Activated naive CD4-positive, alpha-beta T cell treated with anti-CD3 and anti-CD28 coated beads, Interleukin-2, amount 50 U/mL, for 24 hours (primary cell): ENCODE measurements around the gene IFI30.
"Not testable (repeated sequence)": the region's sequence is repeated elsewhere in the genome, so short reads cannot be mapped to it uniquely, and the experiment has no call there.

ENCODE experiments used
- H3K27ac Mint-ChIP-seq: one replicate; pipeline ENCODE4 v1.8.0; 2021; ENCODE audit warnings: mild to moderate bottlenecking, mixed read lengths
- H3K27me3 Mint-ChIP-seq: one replicate; pipeline ENCODE4 v1.8.0; 2021; ENCODE audit warnings: mixed read lengths
- H3K36me3 Mint-ChIP-seq: one replicate; pipeline ENCODE4 v1.8.0; 2021; ENCODE audit warnings: mixed read lengths
- H3K4me1 Mint-ChIP-seq: one replicate; pipeline ENCODE4 v1.8.0; 2021; ENCODE audit warnings: mixed read lengths
- H3K4me3 Mint-ChIP-seq: one replicate; pipeline ENCODE4 v1.8.0; 2021; ENCODE audit warnings: mild to moderate bottlenecking, mixed read lengths
- H3K9me3 Mint-ChIP-seq: one replicate; pipeline ENCODE4 v1.8.0; 2021; ENCODE audit warnings: mixed read lengths

The IFI30 gene

GRCh38 chr19:18145391-18145999 lies 28.1 kb upstream of the IFI30 start:
- peaks cover 10% of the 10 kb centered on the region for H3K36me3 Mint-ChIP-seq
- H3K4me1 Mint-ChIP-seq: no peaks in the 10 kb centered on the region
- H3K27me3 Mint-ChIP-seq: no peaks in the 10 kb centered on the region
- H3K27ac Mint-ChIP-seq: no peak overlapping the region
- H3K9me3 Mint-ChIP-seq: no peaks in the 10 kb centered on the region
- H3K4me3 Mint-ChIP-seq: no peak overlapping the region

- Mint-ChIP-seq H3K36me3 (peaks cover 7% of the 10 kb centered on the region), H3K27ac (no peak overlapping the region), H3K4me1 (peaks cover 7% of the 10 kb centered on the region), H3K9me3 (no peaks in the 10 kb centered on the region), H3K27me3 (no peaks in the 10 kb centered on the region), H3K4me3 (no peak overlapping the region)
Measured at GRCh38 chr19:18147396-18147795, 26.2 kb upstream of the IFI30 start.

GRCh38 chr19:18149596-18149975 lies 24.0 kb upstream of the IFI30 start:
- no peaks in the 10 kb centered on the region for H3K9me3 Mint-ChIP-seq
- H3K4me1 Mint-ChIP-seq: peaks cover 17% of the 10 kb centered on the region
- peak overlapping the region; percentile 27 for H3K4me3 Mint-ChIP-seq
- no peak overlapping the region for H3K27ac Mint-ChIP-seq
- no peaks in the 10 kb centered on the region for H3K27me3 Mint-ChIP-seq
- peaks cover 5% of the 10 kb centered on the region for H3K36me3 Mint-ChIP-seq

DNA sequence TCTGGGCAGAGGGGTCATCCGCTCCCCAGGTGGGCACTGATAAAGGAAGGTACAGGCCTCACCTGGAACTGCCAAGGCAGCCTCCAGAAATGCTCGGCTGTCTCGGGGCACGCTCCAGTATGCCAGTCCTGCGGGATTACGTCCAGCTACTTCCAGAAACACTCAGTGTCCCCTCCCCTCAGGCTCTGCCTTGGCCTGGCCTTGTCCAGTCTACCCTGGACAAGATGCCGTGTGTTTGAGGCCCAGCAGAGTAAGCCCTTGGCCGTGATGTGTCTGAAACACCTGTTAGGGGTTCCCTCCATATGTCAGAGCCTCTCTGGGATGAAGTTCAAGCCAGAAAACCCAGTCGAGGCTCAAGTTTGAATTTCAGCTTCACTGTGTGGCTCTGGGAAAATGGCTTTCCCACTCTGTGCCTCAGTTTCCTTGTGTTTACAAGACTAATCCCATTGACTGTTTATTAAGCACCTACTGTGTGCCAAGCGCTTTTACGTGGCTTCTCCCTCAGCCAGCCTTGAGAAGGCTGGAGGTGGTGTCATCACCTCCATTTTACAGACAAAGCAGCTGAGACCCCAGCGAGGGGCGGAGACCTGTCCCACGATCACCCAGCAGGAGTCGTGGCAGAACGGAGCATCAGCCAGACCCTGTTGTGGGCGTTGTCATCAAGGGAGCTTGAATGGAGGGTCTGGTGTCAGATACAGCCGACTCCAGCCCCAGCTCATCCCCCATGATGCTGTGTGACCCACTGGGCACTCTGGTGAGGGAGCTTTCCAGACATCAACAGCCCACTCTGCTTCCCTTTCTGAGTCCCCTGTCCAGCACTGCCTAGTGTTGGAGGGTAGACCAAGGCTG lies 22.6 kb upstream of the IFI30 start:
- Mint-ChIP-seq H3K4me1 (peaks cover 22% of the 10 kb centered on the region), H3K9me3 (no peaks in the 10 kb centered on the region), H3K36me3 (peaks cover 5% of the 10 kb centered on the region), H3K4me3 (no peak overlapping the region), H3K27ac (peak overlapping the region; percentile 93), H3K27me3 (no peaks in the 10 kb centered on the region)

DNA sequence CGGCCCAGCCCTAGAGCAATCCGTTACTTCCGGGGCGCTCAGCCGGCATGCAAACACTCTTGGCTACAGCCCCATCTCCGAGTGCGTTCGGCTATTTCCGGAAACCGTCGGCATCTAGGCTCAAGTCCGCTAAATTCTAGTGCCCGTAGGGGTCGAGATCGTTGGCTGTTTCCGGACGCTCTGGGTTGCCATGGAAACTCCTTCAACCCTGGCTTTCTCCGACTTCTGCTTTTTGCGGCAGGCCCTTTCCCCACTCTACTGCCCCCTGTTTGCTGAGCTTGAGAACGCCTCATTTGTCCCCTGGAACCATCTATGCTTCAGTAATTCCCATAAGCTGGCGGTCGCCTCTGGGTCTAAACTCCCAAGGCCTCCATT lies 21.2 kb upstream of the IFI30 start:
- H3K9me3 Mint-ChIP-seq: no peaks in the 10 kb centered on the region

GRCh38 chr19:18152817-18153555 lies 20.6 kb upstream of the IFI30 start, which contains the start of gene PIK3R2:
TSS of gene PIK3R2 (plus strand) at chr19:18153163. CDS start at chr19:18155880, 2,717 bp downstream.
- peaks cover 28% of the 10 kb centered on the region for H3K4me1 Mint-ChIP-seq
- H3K36me3 Mint-ChIP-seq: peaks cover 2% of the 10 kb centered on the region
- no peaks in the 10 kb centered on the region for H3K9me3 Mint-ChIP-seq

More for the DNA sequence above, 21.2 kb upstream of the IFI30 start:
- H3K4me1 Mint-ChIP-seq: peaks cover 28% of the 10 kb centered on the region
- H3K4me3 Mint-ChIP-seq: peak overlapping the region; percentile 84
- peaks cover 2% of the 10 kb centered on the region for H3K36me3 Mint-ChIP-seq
- H3K27ac Mint-ChIP-seq: peak overlapping the region; percentile 93
- H3K27me3 Mint-ChIP-seq: no peaks in the 10 kb centered on the region

GRCh38 chr19:18153556-18154134 lies 20.0 kb upstream of the IFI30 start:
- no peaks in the 10 kb centered on the region for H3K27me3 Mint-ChIP-seq
- peaks cover 2% of the 10 kb centered on the region for H3K36me3 Mint-ChIP-seq
- H3K27ac Mint-ChIP-seq: peak overlapping the region; percentile 93
- H3K4me3 Mint-ChIP-seq: peak overlapping the region; percentile 89
- H3K9me3 Mint-ChIP-seq: no peaks in the 10 kb centered on the region
- peaks cover 28% of the 10 kb centered on the region for H3K4me1 Mint-ChIP-seq

More at GRCh38 chr19:18152817-18153555, 20.6 kb upstream of the IFI30 start, which contains the start of gene PIK3R2:
- Mint-ChIP-seq H3K4me3 (peak within 1 kb of the TSS; percentile 89), H3K27me3 (no peaks in the 10 kb centered on the region), H3K27ac (peak within 1 kb of the TSS; percentile 93)

DNA sequence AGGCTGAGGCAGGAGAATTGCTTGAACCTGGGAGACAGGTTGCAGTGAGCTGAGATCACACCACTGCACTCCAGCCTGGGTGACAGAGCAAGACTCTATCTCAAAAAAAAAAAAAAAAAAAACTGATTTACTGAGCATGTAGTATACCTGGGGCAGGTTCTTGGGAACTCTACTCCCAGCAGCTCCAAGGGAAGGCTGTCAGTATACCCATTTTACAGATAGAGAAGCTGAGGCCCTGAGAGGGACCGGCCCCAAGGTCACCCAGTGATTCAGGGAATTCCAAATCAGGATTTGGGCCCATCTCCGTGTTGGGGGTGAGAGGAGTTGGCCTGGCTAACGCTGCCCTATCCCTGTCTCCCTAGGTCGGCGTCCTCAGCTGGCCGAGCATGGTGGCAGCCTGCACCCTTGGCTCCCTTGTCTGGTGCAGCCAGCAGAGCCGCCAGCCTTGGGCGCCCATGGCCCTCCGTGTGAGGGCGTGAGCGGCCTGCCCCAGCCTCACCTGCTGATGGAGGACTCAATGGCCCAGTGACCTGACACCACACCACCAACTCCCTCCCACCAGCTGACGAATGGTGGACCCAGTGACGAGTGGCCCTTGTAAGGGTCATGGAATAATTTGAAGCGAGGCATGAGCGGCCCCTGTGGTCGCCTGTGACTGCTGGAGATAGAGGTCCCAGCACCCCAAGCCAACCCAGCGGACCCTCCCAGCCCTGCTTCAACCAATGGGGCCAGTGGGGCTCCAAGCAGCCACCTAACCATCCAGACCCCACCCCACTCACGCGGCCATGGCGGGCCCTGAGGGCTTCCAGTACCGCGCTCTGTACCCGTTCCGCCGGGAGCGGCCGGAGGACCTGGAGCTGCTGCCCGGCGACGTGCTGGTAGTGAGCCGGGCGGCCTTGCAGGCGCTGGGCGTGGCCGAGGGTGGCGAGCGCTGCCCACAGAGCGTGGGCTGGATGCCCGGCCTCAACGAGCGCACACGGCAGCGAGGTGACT lies 18.2 kb upstream of the IFI30 start:
- H3K36me3 Mint-ChIP-seq: peaks cover 3% of the 10 kb centered on the region
- H3K27me3 Mint-ChIP-seq: no peaks in the 10 kb centered on the region
- H3K4me3 Mint-ChIP-seq: no peak overlapping the region
- peak overlapping the region; percentile 1 for H3K27ac Mint-ChIP-seq
- no peaks in the 10 kb centered on the region for H3K9me3 Mint-ChIP-seq
- H3K4me1 Mint-ChIP-seq: peaks cover 30% of the 10 kb centered on the region

DNA sequence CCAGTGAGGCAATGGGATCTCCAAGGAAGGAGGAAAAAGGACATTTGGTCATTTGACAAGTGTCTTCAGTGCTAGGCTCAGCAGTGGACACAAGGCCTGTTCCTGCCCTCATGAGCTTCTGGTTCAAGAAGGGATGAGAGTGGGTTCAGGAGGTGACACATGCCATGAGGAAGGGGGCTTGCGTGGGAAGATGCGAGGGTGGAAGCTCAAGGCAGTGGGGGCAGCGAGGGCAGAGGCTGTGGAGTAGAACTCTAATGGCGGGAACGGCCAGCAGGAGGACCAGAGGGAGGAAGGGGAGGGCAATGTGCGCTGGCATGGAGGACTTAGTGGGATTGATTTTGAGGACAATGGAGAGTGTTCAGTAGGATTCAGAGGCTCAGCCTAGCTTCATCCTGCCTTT lies 17.3 kb upstream of the IFI30 start:
- Mint-ChIP-seq H3K27ac (no peak overlapping the region), H3K4me1 (peaks cover 35% of the 10 kb centered on the region)

DNA sequence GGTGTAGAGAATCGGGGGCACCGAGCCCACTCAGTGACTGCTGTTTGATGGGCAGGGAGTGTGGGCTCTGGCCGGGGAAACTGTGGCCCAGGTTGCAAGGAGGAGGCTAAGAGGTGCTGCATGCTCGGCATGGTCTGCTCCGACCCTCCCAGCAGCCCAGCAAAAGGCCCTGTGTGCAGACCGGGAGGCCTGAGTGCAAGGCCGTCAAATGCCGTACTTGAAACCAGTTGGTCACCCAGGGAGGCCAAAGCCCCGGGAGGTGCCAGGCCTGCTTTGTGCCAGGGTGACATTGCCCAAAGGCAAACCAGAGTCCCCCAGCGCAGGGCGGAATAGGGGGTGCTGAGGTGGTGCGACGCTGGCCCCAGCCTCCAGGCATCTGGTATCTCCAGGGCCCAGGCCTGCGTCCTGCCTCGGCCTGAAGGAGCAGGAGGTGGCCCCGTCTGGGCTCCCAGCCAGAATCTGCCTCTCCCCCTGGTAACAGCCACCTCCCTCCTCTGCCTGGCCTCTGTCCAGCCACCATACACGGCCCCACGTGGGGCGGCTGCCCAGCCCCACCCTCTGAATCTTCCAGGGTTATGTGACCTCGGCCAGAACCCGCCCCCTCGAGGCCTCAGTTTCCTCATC lies 16.7 kb upstream of the IFI30 start:
- H3K4me1 Mint-ChIP-seq: peaks cover 36% of the 10 kb centered on the region
- no peak overlapping the region for H3K27ac Mint-ChIP-seq
- H3K36me3 Mint-ChIP-seq: peaks cover 4% of the 10 kb centered on the region
- H3K27me3 Mint-ChIP-seq: no peaks in the 10 kb centered on the region
- H3K4me3 Mint-ChIP-seq: no peak overlapping the region
- no peaks in the 10 kb centered on the region for H3K9me3 Mint-ChIP-seq

More for the DNA sequence above, 17.3 kb upstream of the IFI30 start:
- Mint-ChIP-seq H3K9me3 (no peaks in the 10 kb centered on the region), H3K4me3 (no peak overlapping the region), H3K27me3 (no peaks in the 10 kb centered on the region), H3K36me3 (peaks cover 4% of the 10 kb centered on the region)

GRCh38 chr19:18157465-18158063 lies 16.0 kb upstream of the IFI30 start:
- peaks cover 4% of the 10 kb centered on the region for H3K36me3 Mint-ChIP-seq
- H3K4me3 Mint-ChIP-seq: no peak overlapping the region
- H3K9me3 Mint-ChIP-seq: no peaks in the 10 kb centered on the region
- no peaks in the 10 kb centered on the region for H3K27me3 Mint-ChIP-seq
- H3K27ac Mint-ChIP-seq: no peak overlapping the region
- H3K4me1 Mint-ChIP-seq: peaks cover 31% of the 10 kb centered on the region

DNA sequence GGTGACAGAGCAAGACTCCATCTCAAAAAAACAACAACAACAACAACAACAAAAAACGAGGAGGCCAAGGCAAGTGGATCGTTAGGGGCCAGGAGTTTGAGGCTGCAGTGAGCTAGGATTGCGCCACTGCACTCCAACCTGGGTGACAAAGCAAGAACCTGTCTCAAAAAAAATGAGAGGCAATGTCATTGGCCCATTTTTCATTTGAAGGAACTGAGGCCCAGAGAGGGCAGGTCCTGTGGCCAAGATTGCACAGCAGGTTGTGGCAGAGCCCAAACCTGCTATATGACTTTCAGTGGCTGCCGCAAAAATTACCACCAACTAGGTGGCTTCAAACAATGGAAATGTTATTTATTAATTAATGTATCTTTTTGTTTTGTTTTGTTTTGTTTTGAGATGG lies 15.1 kb upstream of the IFI30 start:
- Mint-ChIP-seq H3K4me1 (peaks cover 31% of the 10 kb centered on the region), H3K9me3 (no peaks in the 10 kb centered on the region), H3K4me3 (no peak overlapping the region), H3K27me3 (no peaks in the 10 kb centered on the region), H3K27ac (no peak overlapping the region), H3K36me3 (peaks cover 4% of the 10 kb centered on the region)

- peaks cover 27% of the 10 kb centered on the region for H3K4me1 Mint-ChIP-seq
- not testable (repeated sequence) for H3K4me3 Mint-ChIP-seq, H3K9me3 Mint-ChIP-seq, H3K36me3 Mint-ChIP-seq, H3K27me3 Mint-ChIP-seq, H3K27ac Mint-ChIP-seq
Measured at GRCh38 chr19:18159059-18159616, 14.5 kb upstream of the IFI30 start.

- Mint-ChIP-seq H3K9me3 (no peaks in the 10 kb centered on the region), H3K27ac (no peak overlapping the region), H3K36me3 (peaks cover 4% of the 10 kb centered on the region), H3K4me3 (no peak overlapping the region), H3K27me3 (no peaks in the 10 kb centered on the region), H3K4me1 (peaks cover 21% of the 10 kb centered on the region)
Measured at GRCh38 chr19:18159810-18160209, 13.8 kb upstream of the IFI30 start.
